Loucy (cell line): ENCODE data around the gene ADI1.

Experiments
- H2AFZ ChIP-seq: fragments of 200-600 bp; sonication (generic); 2 replicates; pipeline ENCODE4 v1.6.0; 2016; ENCODE audit warnings: antibody characterized with exemption, mild to moderate bottlenecking, low read length, moderate library complexity
- H3F3A ChIP-seq: fragments of 200-600 bp; 2 replicates; pipeline ENCODE4 v1.6.0; 2016; ENCODE audit warnings: antibody characterized with exemption, low read depth, mild to moderate bottlenecking
- H3K27me3 ChIP-seq: fragments of 200-600 bp; sonication (generic); 2 replicates; pipeline ENCODE4 v1.6.1; 2014; ENCODE audit warnings: low read length, mild to moderate bottlenecking; ENCODE audit not compliant: insufficient read depth, poor library complexity, severe bottlenecking
- H3K36me3 ChIP-seq: fragments of 200-600 bp; sonication (generic); 2 replicates; pipeline ENCODE4 v1.6.1; 2016; ENCODE audit warnings: low read length; ENCODE audit not compliant: insufficient read depth
- H3K4me1 ChIP-seq: fragments of 200-600 bp; sonication (generic); 2 replicates; pipeline ENCODE4 v1.5.1; 2014; ENCODE audit warnings: low read length, mild to moderate bottlenecking; ENCODE audit not compliant: insufficient read depth, poor library complexity, severe bottlenecking
- H3K4me2 ChIP-seq: fragments of 200-600 bp; sonication (generic); 2 replicates; pipeline ENCODE4 v1.6.0; 2014; ENCODE audit warnings: antibody characterized with exemption, low read length, low read depth, mild to moderate bottlenecking; ENCODE audit not compliant: poor library complexity, severe bottlenecking
- H3K4me3 ChIP-seq: fragments of 200-600 bp; sonication (generic); 2 replicates; pipeline ENCODE4 v1.5.1; 2014; ENCODE audit warnings: low read length, mild to moderate bottlenecking, mixed read lengths; ENCODE audit not compliant: poor library complexity, severe bottlenecking
- H3K79me2 ChIP-seq: fragments of 200-600 bp; sonication (generic); 2 replicates; pipeline ENCODE4 v1.6.1; 2014; ENCODE audit warnings: low read length; ENCODE audit not compliant: insufficient read depth
- H3K9ac ChIP-seq: fragments of 200-600 bp; sonication (generic); 2 replicates; pipeline ENCODE4 v1.6.0; 2014; ENCODE audit warnings: mild to moderate bottlenecking, low read depth, low read length, moderate library complexity; ENCODE audit not compliant: poor library complexity, severe bottlenecking
- H3K9me2 ChIP-seq: fragments of 200-600 bp; sonication (generic); replicated peaks from 2 replicates; pipeline ENCODE4 v1.6.1; 2016; ENCODE audit warnings: low read depth, low read length, mixed read lengths
- H3K9me3 ChIP-seq: fragments of 200-600 bp; sonication (generic); 2 replicates; pipeline ENCODE4 v1.6.1; 2014; ENCODE audit warnings: mild to moderate bottlenecking, antibody characterized with exemption, low read length, low read depth; ENCODE audit not compliant: insufficient read depth
- H4K20me1 ChIP-seq: fragments of 200-600 bp; sonication (generic); 2 replicates; pipeline ENCODE4 v1.6.0; 2014; ENCODE audit warnings: antibody characterized with exemption, low read length, mild to moderate bottlenecking; ENCODE audit not compliant: insufficient read depth, poor library complexity, severe bottlenecking
- CTCF ChIP-seq: fragments of 200-600 bp; sonication (generic); conservative IDR thresholded peaks from 2 replicates; pipeline ENCODE4 v1.5.1; 2014; ENCODE audit warnings: mild to moderate bottlenecking, antibody characterized with exemption, low read length
- EZH2phosphoT487 ChIP-seq: fragments of 200-600 bp; IDR thresholded peaks from 2 replicates; pipeline ENCODE4 v1.6.1; 2018; ENCODE audit warnings: antibody characterized with exemption, mild to moderate bottlenecking, moderate library complexity, borderline replicate concordance

Gene ADI1

GRCh38 chr2:3491716-3492474 is 27.4 kb downstream of the ADI1 start:
- no peak overlapping the region for H3K9ac ChIP-seq
- H3K27me3 ChIP-seq: no peaks in the 10 kb centered on the region
- H3K4me3 ChIP-seq: no peak overlapping the region
- no peaks in the 10 kb centered on the region for H3F3A ChIP-seq
- no peak overlapping the region for H2AFZ ChIP-seq
- no peaks in the 10 kb centered on the region for H3K4me1 ChIP-seq
- H3K79me2 ChIP-seq: no peaks in the 10 kb centered on the region
- H3K4me2 ChIP-seq: no peak overlapping the region
- H4K20me1 ChIP-seq: no peaks in the 10 kb centered on the region
- H3K36me3 ChIP-seq: peaks cover 8% of the 10 kb centered on the region; the same call in 1 of the 2 replicates
- TF ChIP-seq CTCF (no peak), EZH2phosphoT487 (no peak)
- no peaks in the 10 kb centered on the region for H3K9me3 ChIP-seq
- no peaks in the 10 kb centered on the region for H3K9me2 ChIP-seq

- H3K36me3 ChIP-seq: peaks cover 4% of the 10 kb centered on the region; the same call in 1 of the 2 replicates
- H3K4me2 ChIP-seq: no peak overlapping the region
- H3K9ac ChIP-seq: no peak overlapping the region
- TF ChIP-seq EZH2phosphoT487 (no peak), CTCF (no peak)
- no peaks in the 10 kb centered on the region for H4K20me1 ChIP-seq
- H3K9me2 ChIP-seq: no peaks in the 10 kb centered on the region
- no peak overlapping the region for H2AFZ ChIP-seq
- H3K4me3 ChIP-seq: no peak overlapping the region
- no peaks in the 10 kb centered on the region for H3F3A ChIP-seq
- no peaks in the 10 kb centered on the region for H3K27me3 ChIP-seq
- H3K9me3 ChIP-seq: no peaks in the 10 kb centered on the region
- H3K4me1 ChIP-seq: no peaks in the 10 kb centered on the region
- no peaks in the 10 kb centered on the region for H3K79me2 ChIP-seq
Observed at GRCh38 chr2:3491306-3491705, 28.0 kb downstream of the ADI1 start.

GRCh38 chr2:3490191-3491170 is 28.9 kb downstream of the ADI1 start:
- Histone ChIP-seq H2AFZ (no peak overlapping the region), H3K9ac (no peak overlapping the region), H3K4me3 (no peak overlapping the region), H3F3A (no peaks in the 10 kb centered on the region), H3K9me2 (no peaks in the 10 kb centered on the region), H3K4me2 (no peak overlapping the region), H3K9me3 (no peaks in the 10 kb centered on the region), H3K4me1 (no peaks in the 10 kb centered on the region), H3K79me2 (no peaks in the 10 kb centered on the region), H3K36me3 (no peaks in the 10 kb centered on the region; the same call in 1 of the 2 replicates), H3K27me3 (no peaks in the 10 kb centered on the region), H4K20me1 (no peaks in the 10 kb centered on the region)
- TF ChIP-seq EZH2phosphoT487: no peak
